Measurements from ENCODE around the gene NCCRP1. TPM values are rescaled to one million over a fixed set of nuclear protein-coding genes. Genes with fewer than 3 reads are reported as not detected.

NCCRP1 gene
- total and polyA plus RNA-seq, 7 experiments from 2014 or later: not detected

- H3K27ac ChIP-seq (ENCODE audit: low read depth, low read length): no peak overlapping the region
- no peaks in the 10 kb centered on the region for H3K27me3 Mint-ChIP-seq
- H3K27me3 ChIP-seq (ENCODE audit: control insufficient read depth in 2 of 2, insufficient read depth in 2 of 2, low read length in 2 of 2): no peaks in the 10 kb centered on the region
- peaks cover 0 to 87% (median 0%) of the 10 kb centered on the region in 3 experiments for H3K36me3 ChIP-seq (ENCODE audit: control insufficient read depth in 2 of 3, insufficient read depth in 3 of 3, low read length in 3 of 3)
- CTCF ChIA-PET: no interaction called here
- no peak overlapping the region for H3K4me3 Mint-ChIP-seq
- peaks cover 0 to 2% (median 0%) of the 10 kb centered on the region in 7 donors for H3K4me1 Mint-ChIP-seq
- no peak overlapping the region for H3K4me3 ChIP-seq (ENCODE audit: low read length)
- no peaks in the 10 kb centered on the region for H3K9me3 ChIP-seq (ENCODE audit: control insufficient read depth in 2 of 3, low read length in 3 of 3)
- intact Hi-C loops (cut with micrococcal nuclease): no loop called here
- no peak for DNase-seq
- H3K36me3 Mint-ChIP-seq: peaks cover 0 to 11% (median 3%) of the 10 kb centered on the region in 5 donors
- no peaks in the 10 kb centered on the region for H3K4me1 ChIP-seq (ENCODE audit: control insufficient read depth in 2 of 2, insufficient read depth in 2 of 2, low read length in 2 of 2)
- ATAC-seq: no peak
- no peak overlapping the region for H3K27ac Mint-ChIP-seq
- POLR2A ChIA-PET: no interaction called here
- H3K9me3 Mint-ChIP-seq: no peaks in the 10 kb centered on the region
These were observed 21.9 kb upstream of the NCCRP1 start for GRCh38 chr19:39174558-39175544.

GRCh38 chr19:39175564-39175963 is 21.2 kb upstream of the NCCRP1 start:
- H3K4me1 ChIP-seq (ENCODE audit: control insufficient read depth in 2 of 2, insufficient read depth in 2 of 2, low read length in 2 of 2): no peaks in the 10 kb centered on the region
- CTCF ChIA-PET: no interaction called here
- Mint-ChIP-seq H3K9me3 (no peaks in the 10 kb centered on the region), H3K27me3 (no peaks in the 10 kb centered on the region), H3K27ac (no peak overlapping the region), H3K36me3 (peaks cover 0 to 11% (median 0%) of the 10 kb centered on the region in 5 donors), H3K4me3 (no peak overlapping the region), H3K4me1 (no peaks in the 10 kb centered on the region)
- H3K9me3 ChIP-seq (ENCODE audit: control insufficient read depth in 2 of 3, low read length in 3 of 3): no peaks in the 10 kb centered on the region
- intact Hi-C loops (cut with micrococcal nuclease): no loop called here
- peaks cover 0 to 83% (median 0%) of the 10 kb centered on the region in 3 experiments for H3K36me3 ChIP-seq (ENCODE audit: control insufficient read depth in 2 of 3, insufficient read depth in 3 of 3, low read length in 3 of 3)
- ATAC-seq (no peak), DNase-seq (no peak)
- no peaks in the 10 kb centered on the region for H3K27me3 ChIP-seq (ENCODE audit: control insufficient read depth in 2 of 2, insufficient read depth in 2 of 2, low read length in 2 of 2)
- no peak overlapping the region for H3K27ac ChIP-seq (ENCODE audit: low read depth, low read length)
- H3K4me3 ChIP-seq (ENCODE audit: low read length): no peak overlapping the region
- POLR2A ChIA-PET: no interaction called here

DNA sequence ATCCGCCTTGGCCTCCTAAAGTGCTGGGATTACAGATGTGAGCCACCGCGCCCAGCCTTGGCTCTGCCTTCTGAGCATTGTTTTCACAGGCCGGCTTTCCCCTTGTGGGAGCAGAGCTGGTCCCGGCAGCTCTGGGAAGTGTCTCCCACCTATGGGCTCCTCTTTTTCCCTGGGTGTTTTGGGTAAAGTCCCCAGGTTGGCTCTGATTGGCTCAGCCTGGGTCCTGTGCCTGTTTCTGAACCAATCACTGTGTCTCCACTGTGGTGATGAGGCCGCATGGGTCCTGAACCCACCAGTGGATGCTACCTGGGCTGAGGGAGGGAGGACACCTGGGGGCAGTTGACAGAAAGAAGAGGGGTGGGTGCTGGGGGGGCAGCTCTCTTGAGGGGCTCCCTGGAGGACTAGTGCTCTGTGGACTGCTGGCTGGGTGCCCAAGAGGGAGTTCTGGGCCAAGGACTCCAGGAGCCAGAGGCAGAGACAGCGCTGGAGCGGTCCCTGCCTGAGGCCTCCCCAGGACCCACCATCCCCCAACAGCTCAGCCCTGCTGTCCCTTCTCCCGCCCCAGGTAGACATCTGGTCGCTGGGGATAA is 19.6 kb upstream of the NCCRP1 start:
- Histone ChIP-seq H3K36me3 (ENCODE audit: control insufficient read depth in 2 of 3, insufficient read depth in 3 of 3, low read length in 3 of 3) (peaks cover 0 to 67% (median 0%) of the 10 kb centered on the region in 3 experiments), H3K27ac (ENCODE audit: low read depth, low read length) (no peak overlapping the region), H3K4me1 (ENCODE audit: control insufficient read depth in 2 of 2, insufficient read depth in 2 of 2, low read length in 2 of 2) (no peaks in the 10 kb centered on the region), H3K27me3 (ENCODE audit: control insufficient read depth in 2 of 2, insufficient read depth in 2 of 2, low read length in 2 of 2) (no peaks in the 10 kb centered on the region), H3K4me3 (ENCODE audit: low read length) (no peak overlapping the region), H3K9me3 (ENCODE audit: control insufficient read depth in 2 of 3, low read length in 3 of 3) (no peaks in the 10 kb centered on the region)
- ChIA-PET CTCF (no interaction called here), POLR2A (no interaction called here)
- Mint-ChIP-seq H3K4me3 (no peak overlapping the region), H3K36me3 (peaks cover 0 to 13% (median 0%) of the 10 kb centered on the region in 5 donors), H3K27ac (no peak overlapping the region), H3K4me1 (peaks cover 0 to 2% (median 0%) of the 10 kb centered on the region in 7 donors), H3K27me3 (no peaks in the 10 kb centered on the region), H3K9me3 (no peaks in the 10 kb centered on the region)
- intact Hi-C loops (cut with micrococcal nuclease): no loop called here
- no peak for ATAC-seq
- no peak for DNase-seq

- no peak for ATAC-seq
- no peak overlapping the region for H3K27ac ChIP-seq (ENCODE audit: low read depth, low read length)
- no peaks in the 10 kb centered on the region for H3K27me3 ChIP-seq (ENCODE audit: control insufficient read depth in 2 of 2, insufficient read depth in 2 of 2, low read length in 2 of 2)
- no peaks in the 10 kb centered on the region for H3K4me1 ChIP-seq (ENCODE audit: control insufficient read depth in 2 of 2, insufficient read depth in 2 of 2, low read length in 2 of 2)
- Mint-ChIP-seq H3K4me1 (peaks cover 0 to 4% (median 0%) of the 10 kb centered on the region in 7 donors), H3K4me3 (no peak overlapping the region), H3K27ac (no peak overlapping the region), H3K9me3 (no peaks in the 10 kb centered on the region), H3K36me3 (peaks cover 0 to 14% (median 0%) of the 10 kb centered on the region in 5 donors), H3K27me3 (no peaks in the 10 kb centered on the region)
- H3K4me3 ChIP-seq (ENCODE audit: low read length): no peak overlapping the region
- no peak for DNase-seq
- no peaks in the 10 kb centered on the region for H3K9me3 ChIP-seq (ENCODE audit: control insufficient read depth in 2 of 3, low read length in 3 of 3)
- intact Hi-C loops (cut with micrococcal nuclease): no loop called here
- ChIA-PET CTCF (no interaction called here), POLR2A (no interaction called here)
- peaks cover 0 to 62% (median 0%) of the 10 kb centered on the region in 3 experiments for H3K36me3 ChIP-seq (ENCODE audit: control insufficient read depth in 2 of 3, insufficient read depth in 3 of 3, low read length in 3 of 3)
These were observed 19.0 kb upstream of the NCCRP1 start for GRCh38 chr19:39177736-39178135.

DNA sequence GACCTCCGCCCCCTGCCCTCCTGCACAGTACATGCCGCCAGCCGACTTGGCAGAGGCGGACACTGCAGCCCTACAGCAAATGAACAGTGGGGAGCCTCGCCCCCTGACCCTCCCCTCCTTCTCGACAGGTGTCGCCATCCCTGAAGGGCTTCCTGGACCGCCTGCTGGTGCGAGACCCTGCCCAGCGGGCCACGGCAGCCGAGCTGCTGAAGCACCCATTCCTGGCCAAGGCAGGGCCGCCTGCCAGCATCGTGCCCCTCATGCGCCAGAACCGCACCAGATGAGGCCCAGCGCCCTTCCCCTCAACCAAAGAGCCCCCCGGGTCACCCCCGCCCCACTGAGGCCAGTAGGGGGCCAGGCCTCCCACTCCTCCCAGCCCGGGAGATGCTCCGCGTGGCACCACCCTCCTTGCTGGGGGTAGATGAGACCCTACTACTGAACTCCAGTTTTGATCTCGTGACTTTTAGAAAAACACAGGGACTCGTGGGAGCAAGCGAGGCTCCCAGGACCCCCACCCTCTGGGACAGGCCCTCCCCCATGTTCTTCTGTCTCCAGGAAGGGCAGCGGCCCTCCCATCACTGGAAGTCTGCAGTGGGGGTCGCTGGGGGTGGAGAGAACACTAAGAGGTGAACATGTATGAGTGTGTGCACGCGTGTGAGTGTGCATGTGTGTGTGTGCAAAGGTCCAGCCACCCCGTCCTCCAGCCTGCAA is 18.3 kb upstream of the NCCRP1 start:
- Histone ChIP-seq H3K9me3 (ENCODE audit: control insufficient read depth in 2 of 3, low read length in 3 of 3) (no peaks in the 10 kb centered on the region), H3K27ac (ENCODE audit: low read depth, low read length) (no peak overlapping the region), H3K27me3 (ENCODE audit: control insufficient read depth in 2 of 2, insufficient read depth in 2 of 2, low read length in 2 of 2) (no peaks in the 10 kb centered on the region), H3K4me3 (ENCODE audit: low read length) (no peak overlapping the region), H3K36me3 (ENCODE audit: control insufficient read depth in 2 of 3, insufficient read depth in 3 of 3, low read length in 3 of 3) (peaks cover 0 to 55% (median 0%) of the 10 kb centered on the region in 3 experiments), H3K4me1 (ENCODE audit: control insufficient read depth in 2 of 2, insufficient read depth in 2 of 2, low read length in 2 of 2) (no peaks in the 10 kb centered on the region)
- Mint-ChIP-seq H3K36me3 (peaks cover 0 to 14% (median 0%) of the 10 kb centered on the region in 5 donors), H3K27me3 (no peaks in the 10 kb centered on the region), H3K4me1 (peaks cover 0 to 4% (median 0%) of the 10 kb centered on the region in 7 donors), H3K4me3 (no peak overlapping the region), H3K9me3 (no peaks in the 10 kb centered on the region), H3K27ac (peak overlapping the region in 1 of 9 donors; percentile 38)
- DNase-seq (no peak), ATAC-seq (no peak)
- intact Hi-C loops (cut with micrococcal nuclease): no loop called here
- ChIA-PET CTCF (no interaction called here), POLR2A (no interaction called here)

DNA sequence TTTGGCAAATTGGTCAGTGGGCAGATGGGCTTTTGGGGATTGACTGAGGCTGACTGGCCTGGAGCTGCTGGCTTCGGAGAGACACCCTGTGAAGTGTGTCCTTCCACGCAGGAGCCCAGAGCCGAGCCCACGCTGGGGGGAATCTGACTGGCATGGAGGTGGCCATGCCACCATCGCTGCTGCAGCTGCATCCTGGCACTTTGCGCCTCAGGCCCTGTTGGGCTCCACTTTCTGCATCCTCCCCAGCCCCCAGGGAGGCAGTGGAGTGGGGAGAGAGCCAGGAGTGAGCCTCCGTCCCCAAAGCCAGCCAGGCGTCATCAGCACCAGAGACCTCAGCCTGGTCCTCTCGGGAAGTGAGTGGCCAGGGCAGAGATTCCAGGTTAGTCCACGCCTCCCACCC is 17.0 kb upstream of the NCCRP1 start:
- no peaks in the 10 kb centered on the region for H3K9me3 ChIP-seq (ENCODE audit: control insufficient read depth in 2 of 3, low read length in 3 of 3)
- H3K27ac ChIP-seq (ENCODE audit: low read depth, low read length): no peak overlapping the region
- no peak overlapping the region for H3K27ac Mint-ChIP-seq
- no peaks in the 10 kb centered on the region for H3K27me3 Mint-ChIP-seq
- no peak for DNase-seq
- no peak overlapping the region for H3K4me3 ChIP-seq (ENCODE audit: low read length)
- intact Hi-C loops (cut with micrococcal nuclease): no loop called here
- no peak overlapping the region for H3K4me3 Mint-ChIP-seq
- H3K36me3 Mint-ChIP-seq: peaks cover 0 to 14% (median 0%) of the 10 kb centered on the region in 5 donors
- ChIA-PET CTCF (no interaction called here), POLR2A (no interaction called here)
- H3K27me3 ChIP-seq (ENCODE audit: control insufficient read depth in 2 of 2, insufficient read depth in 2 of 2, low read length in 2 of 2): no peaks in the 10 kb centered on the region
- H3K4me1 ChIP-seq (ENCODE audit: control insufficient read depth in 2 of 2, insufficient read depth in 2 of 2, low read length in 2 of 2): no peaks in the 10 kb centered on the region
- no peaks in the 10 kb centered on the region for H3K9me3 Mint-ChIP-seq
- H3K4me1 Mint-ChIP-seq: peaks cover 0 to 4% (median 0%) of the 10 kb centered on the region in 7 donors
- ATAC-seq: no peak
- H3K36me3 ChIP-seq (ENCODE audit: control insufficient read depth in 2 of 3, insufficient read depth in 3 of 3, low read length in 3 of 3): peaks cover 0 to 47% (median 0%) of the 10 kb centered on the region in 3 experiments

Data from naive thymus-derived CD4-positive, alpha-beta T cell (primary cell).